Measurements from ENCODE around the gene LCP2.
A peak's percentile ranks its signal among the peaks of the same experiment; 100 is the strongest.

Gene LCP2

DNA sequence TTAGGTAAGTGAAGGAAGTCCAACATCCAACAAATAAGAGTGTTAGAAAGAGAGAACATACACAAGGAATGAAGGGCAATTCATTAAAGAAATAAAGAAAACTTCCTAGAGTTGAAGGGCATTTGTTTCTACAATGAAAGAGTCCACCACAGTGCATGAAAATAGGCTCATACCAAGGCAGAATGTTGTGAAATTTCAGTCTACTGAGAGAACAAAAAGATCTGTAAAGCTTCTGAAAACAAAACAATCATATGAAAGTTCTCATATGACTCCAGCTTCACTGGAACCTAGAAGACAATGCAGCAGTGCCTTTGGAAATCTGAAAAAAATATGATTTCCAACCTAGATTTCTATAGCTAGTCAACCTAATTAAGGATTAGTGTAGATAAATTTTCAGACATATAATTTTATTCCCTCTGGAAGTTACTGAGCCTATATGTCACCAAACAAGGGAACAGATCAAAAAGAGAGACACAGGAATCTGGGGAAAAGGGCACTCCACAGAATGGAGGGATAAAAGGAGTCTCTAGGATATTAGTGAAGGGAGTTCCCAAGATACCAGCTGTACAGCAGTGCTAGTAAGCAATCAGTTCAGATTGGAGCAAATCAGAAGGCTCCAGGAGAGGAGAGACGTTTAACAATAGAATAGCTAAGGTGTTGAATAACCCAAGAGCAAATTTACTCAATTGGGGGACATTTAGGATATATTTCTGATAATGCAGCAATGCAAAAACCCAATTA lies 59.0 kb downstream of the LCP2 start:
- H3K36me3 ChIP-seq (ENCODE audit: control insufficient read depth, insufficient read depth, low read length, severe bottlenecking) = no peaks in the 10 kb centered on the region
- peaks cover 5% of the 10 kb centered on the region for H3K27me3 ChIP-seq (replicated peaks; ENCODE audit: control insufficient read depth, insufficient read depth, low read length)
- peak overlapping the region; percentile 11 for H3K9ac ChIP-seq (ENCODE audit: low read length)
- H3K4me1 ChIP-seq (ENCODE audit: control insufficient read depth, insufficient read depth, low read length) = peaks cover 16% of the 10 kb centered on the region
- peak; percentile 48 for DNase-seq (ENCODE audit: low read depth)
- H3K9me3 ChIP-seq (ENCODE audit: control insufficient read depth, low read length) = no peaks in the 10 kb centered on the region
- peak overlapping the region; percentile 23 for H3K4me3 ChIP-seq (ENCODE audit: low read length)

DNA sequence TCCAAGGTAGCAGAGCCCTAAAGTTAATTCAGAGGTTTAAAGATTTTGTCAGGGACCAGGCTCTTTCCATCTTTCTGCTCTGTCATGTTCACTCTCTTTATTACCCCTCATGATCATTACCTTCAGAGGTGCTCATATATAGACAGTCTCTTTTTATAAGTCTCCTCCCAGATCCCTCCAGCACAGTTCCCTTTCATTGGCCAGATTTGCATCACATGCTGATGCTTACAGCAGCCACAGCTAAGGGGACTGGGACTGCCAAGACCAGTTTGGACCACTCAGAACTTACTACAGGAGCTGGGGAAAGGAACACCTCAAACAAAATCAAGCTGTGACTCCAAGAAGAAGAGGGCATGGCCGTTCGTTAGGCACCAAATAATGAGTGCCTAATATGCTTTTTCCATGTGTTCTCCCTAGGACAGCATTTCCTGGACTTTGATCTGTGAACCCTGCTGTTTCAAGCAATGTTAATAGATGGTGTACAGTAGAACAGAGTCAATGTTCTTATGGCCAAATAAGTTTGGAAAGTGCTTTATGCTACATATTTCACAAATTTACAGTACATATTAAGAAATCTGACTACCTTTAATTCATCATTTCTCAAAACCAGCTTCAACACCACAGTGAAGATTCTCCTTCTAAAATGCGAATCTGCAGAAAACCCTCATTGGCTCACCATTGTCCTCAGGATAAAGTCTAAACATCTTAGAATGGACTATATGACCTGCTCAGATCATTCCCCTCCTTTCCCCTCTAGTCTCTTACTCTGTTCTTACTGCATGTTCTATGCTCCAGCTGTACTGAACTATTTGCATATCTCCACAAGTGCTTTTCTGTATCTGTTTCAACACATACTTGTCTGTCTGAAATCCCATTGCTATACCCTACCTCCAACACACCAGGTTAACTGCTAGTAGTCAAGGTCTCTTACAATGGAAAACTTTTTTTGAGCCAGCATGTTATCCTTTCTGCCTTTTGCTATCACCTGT lies 61.4 kb downstream of the LCP2 start:
- Histone ChIP-seq H3K4me1 (ENCODE audit: control insufficient read depth, insufficient read depth, low read length) (peaks cover 16% of the 10 kb centered on the region), H3K27me3 (replicated peaks; ENCODE audit: control insufficient read depth, insufficient read depth, low read length) (peaks cover 6% of the 10 kb centered on the region), H3K9ac (ENCODE audit: low read length) (no peak overlapping the region), H3K4me3 (ENCODE audit: low read length) (no peak overlapping the region), H3K36me3 (ENCODE audit: control insufficient read depth, insufficient read depth, low read length, severe bottlenecking) (no peaks in the 10 kb centered on the region), H3K9me3 (ENCODE audit: control insufficient read depth, low read length) (no peaks in the 10 kb centered on the region)
- DNase-seq (ENCODE audit: low read depth) = no peak

DNA sequence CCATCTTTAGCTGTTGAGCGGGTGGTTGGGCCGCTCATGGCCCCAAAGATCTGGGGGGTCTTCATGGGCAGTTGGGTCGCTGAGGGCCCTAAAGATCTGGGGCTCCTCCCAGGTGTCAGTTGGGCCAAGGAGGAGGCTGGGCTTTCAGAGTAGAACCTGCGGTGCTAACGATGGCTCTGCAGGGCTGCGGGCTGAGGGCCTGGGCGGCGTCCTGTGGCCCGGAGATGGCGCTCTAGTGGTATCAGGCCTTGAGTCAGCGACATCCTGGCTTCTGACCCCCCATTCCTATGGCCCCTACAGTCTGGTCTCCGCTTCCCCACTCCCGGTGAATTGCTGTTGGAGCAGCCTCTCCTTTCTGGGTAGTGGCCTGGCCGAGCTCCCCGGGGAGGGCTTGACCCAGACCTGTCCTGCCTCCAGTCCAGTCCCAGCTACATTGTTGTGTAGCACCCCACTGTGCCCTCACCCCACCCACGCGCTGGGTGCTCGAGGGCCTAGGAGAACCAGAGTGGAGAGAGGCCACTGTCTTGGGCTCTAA lies 64.2 kb downstream of the LCP2 start:
- H3K4me3 ChIP-seq (ENCODE audit: low read length) = no peak overlapping the region
- no peaks in the 10 kb centered on the region for H3K9me3 ChIP-seq (ENCODE audit: control insufficient read depth, low read length)
- no peak for DNase-seq (ENCODE audit: low read depth)
- H3K9ac ChIP-seq (ENCODE audit: low read length) = no peak overlapping the region
- peaks cover 8% of the 10 kb centered on the region for H3K27me3 ChIP-seq (replicated peaks; ENCODE audit: control insufficient read depth, insufficient read depth, low read length)
- H3K36me3 ChIP-seq (ENCODE audit: control insufficient read depth, insufficient read depth, low read length, severe bottlenecking) = no peaks in the 10 kb centered on the region
- peaks cover 12% of the 10 kb centered on the region for H3K4me1 ChIP-seq (ENCODE audit: control insufficient read depth, insufficient read depth, low read length)

DNA sequence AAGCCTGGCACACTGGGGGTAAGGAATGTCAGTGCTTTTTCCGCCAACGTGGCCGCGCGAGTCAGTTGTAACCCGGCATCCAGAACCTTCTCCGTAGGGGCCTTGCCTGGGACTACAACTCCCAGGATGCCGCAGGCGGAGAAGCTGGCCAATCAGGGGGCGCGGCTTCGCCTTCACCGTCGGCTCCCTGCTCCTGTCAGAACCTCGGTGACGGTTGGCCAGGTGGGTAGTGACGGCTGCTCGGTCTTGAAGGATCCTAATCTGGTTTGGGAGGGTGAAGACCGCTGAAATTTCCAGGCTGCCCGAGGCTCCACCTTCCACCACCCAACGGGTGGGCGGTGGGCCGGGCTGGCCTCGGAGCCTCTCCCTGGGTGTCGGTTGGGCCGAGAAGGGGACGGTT lies 64.8 kb downstream of the LCP2 start, which contains the start of gene C5orf58:
Gene C5orf58 (plus strand): TSS at position 200 of the 400 bp plus-strand sequence. CDS start 1,992 bp downstream, outside the sequence.
- no peaks in the 10 kb centered on the region for H3K9me3 ChIP-seq (ENCODE audit: control insufficient read depth, low read length)
- H3K27me3 ChIP-seq (replicated peaks; ENCODE audit: control insufficient read depth, insufficient read depth, low read length) = peaks cover 7% of the 10 kb centered on the region
- peaks cover 6% of the 10 kb centered on the region for H3K4me1 ChIP-seq (ENCODE audit: control insufficient read depth, insufficient read depth, low read length)
- H3K36me3 ChIP-seq (ENCODE audit: control insufficient read depth, insufficient read depth, low read length, severe bottlenecking) = no peaks in the 10 kb centered on the region
- no peak for DNase-seq (ENCODE audit: low read depth)
- no peak within 1 kb of the TSS for H3K9ac ChIP-seq (ENCODE audit: low read length)
- H3K4me3 ChIP-seq (ENCODE audit: low read length) = no peak within 1 kb of the TSS

DNA sequence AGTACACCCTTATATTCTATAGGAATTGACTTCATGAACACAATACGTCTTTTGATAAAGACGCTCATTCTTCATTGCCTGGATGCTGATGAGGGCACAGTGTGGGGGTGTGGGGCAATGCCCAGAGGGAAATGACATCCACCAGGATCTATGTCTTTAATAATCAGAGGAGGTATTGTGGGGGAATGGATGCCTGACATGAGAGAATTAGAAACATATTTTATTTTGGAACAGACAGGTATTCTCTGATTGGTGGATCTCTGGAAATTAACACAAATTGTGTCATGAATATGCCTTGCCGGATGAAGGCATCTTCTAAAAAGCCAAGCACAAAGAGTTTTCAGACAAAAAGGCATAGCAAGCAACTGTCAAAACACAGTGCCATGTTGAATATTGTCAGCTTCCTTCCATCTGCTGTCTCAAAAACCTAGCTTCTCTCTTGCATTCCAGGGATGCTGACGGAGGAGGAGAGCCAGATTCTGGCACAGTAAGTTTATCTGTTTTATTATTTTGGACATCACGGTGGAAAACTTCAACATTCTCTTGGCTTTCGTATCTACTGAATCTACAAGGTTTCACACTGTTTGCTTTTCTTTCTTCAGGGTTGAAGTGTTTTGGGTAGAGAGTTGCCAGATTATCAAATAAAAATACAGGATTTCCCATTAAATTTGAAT lies 68.7 kb downstream of the LCP2 start:
- H3K27me3 ChIP-seq (replicated peaks; ENCODE audit: control insufficient read depth, insufficient read depth, low read length) = peaks cover 3% of the 10 kb centered on the region
- no peak for DNase-seq (ENCODE audit: low read depth)
- H3K36me3 ChIP-seq (ENCODE audit: control insufficient read depth, insufficient read depth, low read length, severe bottlenecking) = no peaks in the 10 kb centered on the region
- H3K9me3 ChIP-seq (ENCODE audit: control insufficient read depth, low read length) = no peaks in the 10 kb centered on the region
- no peak overlapping the region for H3K4me3 ChIP-seq (ENCODE audit: low read length)
- H3K4me1 ChIP-seq (ENCODE audit: control insufficient read depth, insufficient read depth, low read length) = peaks cover 19% of the 10 kb centered on the region
- H3K9ac ChIP-seq (ENCODE audit: low read length) = no peak overlapping the region

DNA sequence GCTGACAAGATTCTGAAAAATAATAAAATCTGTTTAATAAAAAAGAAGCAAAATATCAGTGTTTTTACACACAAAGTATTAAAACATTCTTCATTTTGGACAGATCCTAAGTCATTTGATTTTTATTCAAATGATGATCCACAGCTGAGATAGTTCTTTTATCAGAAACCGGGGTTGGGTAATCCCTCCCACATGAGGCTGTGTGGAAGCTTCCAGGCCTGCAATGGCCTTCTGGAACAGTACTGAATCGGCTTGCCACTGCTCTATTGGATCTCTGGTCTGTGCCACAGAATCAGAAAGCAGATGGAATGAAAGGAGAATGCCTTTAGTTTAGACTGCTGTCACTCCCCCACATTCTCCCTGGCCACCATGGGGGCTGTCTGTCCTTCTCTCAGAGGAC lies 70.9 kb downstream of the LCP2 start:
- peaks cover 3% of the 10 kb centered on the region for H3K27me3 ChIP-seq (replicated peaks; ENCODE audit: control insufficient read depth, insufficient read depth, low read length)
- H3K4me3 ChIP-seq (ENCODE audit: low read length) = no peak overlapping the region
- H3K9ac ChIP-seq (ENCODE audit: low read length) = peak overlapping the region; percentile 11
- DNase-seq (ENCODE audit: low read depth) = no peak
- H3K36me3 ChIP-seq (ENCODE audit: control insufficient read depth, insufficient read depth, low read length, severe bottlenecking) = no peaks in the 10 kb centered on the region
- peaks cover 31% of the 10 kb centered on the region for H3K4me1 ChIP-seq (ENCODE audit: control insufficient read depth, insufficient read depth, low read length)
- no peaks in the 10 kb centered on the region for H3K9me3 ChIP-seq (ENCODE audit: control insufficient read depth, low read length)

DNA sequence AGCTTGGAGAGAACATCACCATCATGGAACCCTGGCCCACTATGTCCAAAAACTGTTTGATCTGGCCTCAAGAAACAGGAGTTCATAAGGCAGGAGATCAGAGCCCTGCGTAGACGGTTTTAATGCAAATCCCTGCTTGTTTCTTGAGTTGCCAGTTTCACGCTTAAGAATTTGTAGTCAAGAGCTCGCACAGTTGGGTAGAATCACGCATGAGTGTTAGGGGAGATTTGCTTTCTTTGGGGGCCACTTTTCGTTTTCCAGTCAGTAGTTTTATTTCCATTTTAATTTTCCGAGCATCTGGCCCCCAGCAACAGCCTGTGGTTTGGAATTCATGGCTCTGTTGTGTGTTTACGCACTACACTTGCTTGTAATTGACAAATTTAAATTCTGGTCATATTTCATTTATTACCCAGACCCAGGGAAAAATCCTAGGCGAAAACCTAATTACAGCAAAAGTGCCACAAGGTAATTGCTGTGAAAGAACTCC lies 71.4 kb downstream of the LCP2 start:
- H3K36me3 ChIP-seq (ENCODE audit: control insufficient read depth, insufficient read depth, low read length, severe bottlenecking) = no peaks in the 10 kb centered on the region
- no peak overlapping the region for H3K4me3 ChIP-seq (ENCODE audit: low read length)
- peaks cover 33% of the 10 kb centered on the region for H3K4me1 ChIP-seq (ENCODE audit: control insufficient read depth, insufficient read depth, low read length)
- H3K27me3 ChIP-seq (replicated peaks; ENCODE audit: control insufficient read depth, insufficient read depth, low read length) = peaks cover 2% of the 10 kb centered on the region
- DNase-seq (ENCODE audit: low read depth) = no peak
- H3K9ac ChIP-seq (ENCODE audit: low read length) = no peak overlapping the region
- H3K9me3 ChIP-seq (ENCODE audit: control insufficient read depth, low read length) = no peaks in the 10 kb centered on the region

DNA sequence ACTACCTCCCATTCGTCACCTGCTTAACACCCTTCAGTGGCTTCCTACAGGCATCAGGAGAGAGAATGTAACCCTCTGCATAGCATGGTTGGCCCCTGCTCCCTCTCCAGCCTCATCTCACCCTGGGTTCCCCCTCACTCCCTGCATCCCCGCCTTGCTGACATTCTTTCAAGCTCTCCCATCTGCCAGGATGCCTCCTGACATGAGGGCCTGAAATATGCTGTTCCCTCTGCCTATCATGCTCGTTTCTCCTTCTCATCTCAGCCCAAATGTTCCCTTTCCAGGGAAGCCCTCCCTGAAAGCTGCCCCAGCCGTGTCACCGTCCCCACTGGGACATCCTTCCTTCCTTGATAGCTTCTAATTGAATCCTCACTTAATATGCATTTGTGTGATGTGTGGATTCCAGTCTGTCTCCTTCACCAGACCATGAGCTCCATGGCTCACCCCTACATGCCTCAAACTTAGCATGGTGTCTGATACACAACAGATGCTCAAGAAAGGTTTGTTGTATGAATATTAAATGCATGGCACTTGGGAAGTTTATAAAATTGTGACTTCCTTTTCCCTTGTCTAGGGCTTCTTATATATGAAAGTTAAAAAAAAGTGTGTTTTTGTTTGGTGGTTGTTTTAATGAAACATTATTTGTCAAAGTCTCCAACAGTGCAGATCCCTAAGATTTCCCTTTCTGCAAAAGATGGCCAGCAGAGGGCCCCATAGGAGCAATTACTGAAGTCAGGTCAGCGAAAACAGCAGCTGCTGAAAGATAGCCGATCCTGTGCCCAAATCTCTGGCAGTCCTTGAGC lies 72.0 kb downstream of the LCP2 start:
- H3K9me3 ChIP-seq (ENCODE audit: control insufficient read depth, low read length) = no peaks in the 10 kb centered on the region
- no peak overlapping the region for H3K9ac ChIP-seq (ENCODE audit: low read length)
- H3K36me3 ChIP-seq (ENCODE audit: control insufficient read depth, insufficient read depth, low read length, severe bottlenecking) = no peaks in the 10 kb centered on the region
- H3K4me1 ChIP-seq (ENCODE audit: control insufficient read depth, insufficient read depth, low read length) = peaks cover 40% of the 10 kb centered on the region
- no peaks in the 10 kb centered on the region for H3K27me3 ChIP-seq (replicated peaks; ENCODE audit: control insufficient read depth, insufficient read depth, low read length)
- H3K4me3 ChIP-seq (ENCODE audit: low read length) = no peak overlapping the region
- peak; percentile 88 for DNase-seq (ENCODE audit: low read depth)

DNA sequence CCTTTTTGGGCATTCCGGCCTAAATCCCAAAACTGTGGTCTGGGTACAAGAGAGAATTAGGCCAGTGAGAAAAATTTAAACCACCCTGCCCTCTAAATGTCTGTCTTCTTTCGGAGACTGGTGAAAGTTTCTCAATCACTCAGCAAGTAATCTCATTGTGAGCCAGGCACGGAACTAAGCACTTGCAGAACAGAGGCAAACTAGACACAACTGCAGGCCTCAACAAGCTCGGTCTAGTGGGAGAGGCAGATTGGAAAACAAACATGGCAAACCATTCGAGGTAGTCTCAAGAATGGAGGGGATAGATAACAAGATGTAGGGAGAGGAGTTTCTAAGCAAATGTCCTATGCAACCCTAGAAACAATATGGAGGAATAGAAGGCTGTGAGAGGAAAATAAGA lies 73.7 kb downstream of the LCP2 start:
- Histone ChIP-seq H3K4me1 (ENCODE audit: control insufficient read depth, insufficient read depth, low read length) (peaks cover 50% of the 10 kb centered on the region), H3K9ac (ENCODE audit: low read length) (no peak overlapping the region), H3K27me3 (replicated peaks; ENCODE audit: control insufficient read depth, insufficient read depth, low read length) (no peaks in the 10 kb centered on the region), H3K9me3 (ENCODE audit: control insufficient read depth, low read length) (no peaks in the 10 kb centered on the region), H3K4me3 (ENCODE audit: low read length) (peak overlapping the region; percentile 25), H3K36me3 (ENCODE audit: control insufficient read depth, insufficient read depth, low read length, severe bottlenecking) (no peaks in the 10 kb centered on the region)
- no peak for DNase-seq (ENCODE audit: low read depth)

DNA sequence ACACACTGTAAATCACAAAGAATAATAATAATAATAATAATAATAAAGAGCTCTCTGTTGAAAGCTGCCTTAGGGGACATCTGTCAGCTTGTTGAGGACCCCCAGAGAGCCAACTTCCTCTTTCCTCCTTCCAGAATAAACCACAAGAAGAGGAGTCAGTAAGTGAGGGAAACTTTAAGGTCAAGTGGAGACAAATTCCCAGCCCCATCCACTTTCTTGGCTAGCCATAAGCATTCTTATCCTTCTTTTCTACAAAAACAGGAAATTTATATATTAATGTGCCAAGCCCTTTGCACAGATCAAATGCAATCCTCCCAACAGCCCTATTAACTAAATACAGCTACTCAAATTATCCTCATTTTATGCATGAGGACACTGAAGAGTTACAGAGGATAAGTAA lies 74.2 kb downstream of the LCP2 start:
- Histone ChIP-seq H3K27me3 (replicated peaks; ENCODE audit: control insufficient read depth, insufficient read depth, low read length) (no peaks in the 10 kb centered on the region), H3K4me3 (ENCODE audit: low read length) (peak overlapping the region; percentile 25), H3K36me3 (ENCODE audit: control insufficient read depth, insufficient read depth, low read length, severe bottlenecking) (no peaks in the 10 kb centered on the region), H3K9me3 (ENCODE audit: control insufficient read depth, low read length) (no peaks in the 10 kb centered on the region), H3K9ac (ENCODE audit: low read length) (no peak overlapping the region), H3K4me1 (ENCODE audit: control insufficient read depth, insufficient read depth, low read length) (peaks cover 50% of the 10 kb centered on the region)
- no peak for DNase-seq (ENCODE audit: low read depth)
